PFSK-1 (cell line): Measurements from ENCODE around the gene SLC1A2.

Experiments
- FOXP2 ChIP-seq: optimal IDR thresholded peaks from 2 replicates; pipeline ENCODE3; 2011; ENCODE audit warnings: borderline replicate concordance, control low read depth, inconsistent platforms; ENCODE audit not compliant: insufficient read depth; ENCODE audit errors: extremely low read length, extremely low read depth
- SIN3A ChIP-seq: IDR thresholded peaks from 2 replicates; pipeline ENCODE4 v1.6.1; 2012; ENCODE audit warnings: mild to moderate bottlenecking, low read length, moderate library complexity, borderline replicate concordance; ENCODE audit not compliant: insufficient read depth

- TF ChIP-seq SIN3A: no peak
- no peak for TF ChIP-seq FOXP2
Measured at GRCh38 chr11:35265755-35266454, 153.5 kb downstream of the SLC1A2 start.
